CD4-positive, alpha-beta T cell treated with Interferon gamma for 1 hour (primary cell): Measurements from ENCODE around the gene DTNB.
A peak's percentile ranks its signal among the peaks of the same experiment; 100 is the strongest.
"Not testable (repeated sequence)": the region's sequence is repeated elsewhere in the genome, so short reads cannot be mapped to it uniquely, and the experiment has no call there.

Source experiments
- DNase-seq: peaks from one replicate; pipeline ENCODE4 v3.0.0-alpha.2; 2020

The DTNB gene

GRCh38 chr2:25620077-25620476 lies 53.3 kb downstream of the DTNB start:
- DNase-seq: no peak

GRCh38 chr2:25619185-25619584 lies 54.2 kb downstream of the DTNB start:
- no peak for DNase-seq

- DNase-seq: no peak
These were observed 54.7 kb downstream of the DTNB start for GRCh38 chr2:25618676-25619075.

- no peak for DNase-seq
These were observed 55.3 kb downstream of the DTNB start for GRCh38 chr2:25617948-25618646.

- DNase-seq: no peak
These were observed 57.5 kb downstream of the DTNB start for GRCh38 chr2:25615920-25616319.

GRCh38 chr2:25615386-25615785 lies 58.0 kb downstream of the DTNB start:
- DNase-seq: no peak

GRCh38 chr2:25614711-25615110 lies 58.7 kb downstream of the DTNB start:
- DNase-seq: no peak

- DNase-seq: no peak
These were observed 64.7 kb downstream of the DTNB start for GRCh38 chr2:25608718-25609117.

GRCh38 chr2:25606892-25607291 lies 66.5 kb downstream of the DTNB start:
- DNase-seq: no peak

GRCh38 chr2:25602333-25602723 lies 71.0 kb downstream of the DTNB start:
- no peak for DNase-seq

- DNase-seq: not testable (repeated sequence)
These were observed 71.6 kb downstream of the DTNB start for GRCh38 chr2:25601711-25602332.

GRCh38 chr2:25598911-25599310 lies 74.5 kb downstream of the DTNB start:
- no peak for DNase-seq

- DNase-seq: no peak
These were observed 75.0 kb downstream of the DTNB start for GRCh38 chr2:25598332-25598731.

GRCh38 chr2:25597881-25598280 lies 75.5 kb downstream of the DTNB start:
- no peak for DNase-seq

- DNase-seq: no peak
These were observed 76.7 kb downstream of the DTNB start for GRCh38 chr2:25596516-25597244.

- DNase-seq: no peak
These were observed 78.0 kb downstream of the DTNB start for GRCh38 chr2:25595393-25595792.

GRCh38 chr2:25594991-25595390 lies 78.4 kb downstream of the DTNB start:
- DNase-seq: no peak

GRCh38 chr2:25592766-25593292 lies 80.5 kb downstream of the DTNB start:
- DNase-seq: no peak

- DNase-seq: no peak
These were observed 82.4 kb downstream of the DTNB start for GRCh38 chr2:25590921-25591505.

GRCh38 chr2:25589676-25590205 lies 83.6 kb downstream of the DTNB start:
- DNase-seq: no peak

- DNase-seq: no peak
These were observed 84.8 kb downstream of the DTNB start for GRCh38 chr2:25588576-25588975.

GRCh38 chr2:25587361-25587760 lies 86.0 kb downstream of the DTNB start:
- DNase-seq: peak; percentile 29

- DNase-seq: no peak
These were observed 86.6 kb downstream of the DTNB start for GRCh38 chr2:25586726-25587144.
